Keratinocyte (primary cell): Measurements from ENCODE around the gene MTA3. TPM values are rescaled to one million over a fixed set of nuclear protein-coding genes. Genes with fewer than 3 reads are reported as not detected.
"Not testable (repeated sequence)": the region's sequence is repeated elsewhere in the genome, so short reads cannot be mapped to it uniquely, and the experiment has no call there.

Experiments used
- DNase-seq: peaks from one replicate; pipeline ENCODE4 v3.0.0-alpha.2; 2011; ENCODE audit warnings: low read depth, missing footprints, low spot score
- FAIRE-seq: peaks from 2 replicates; lab custom pipeline; 2011; peaks lifted over from hg19 to GRCh38; lab: Jason Lieb, UNC
- H2AFZ ChIP-seq: 2 replicates; pipeline ENCODE4 v1.6.0; 2012; ENCODE audit warnings: low read length, control low read depth, inconsistent platforms; ENCODE audit not compliant: control insufficient read depth
- H3K27ac ChIP-seq: 2 replicates; pipeline ENCODE4 v1.5.1; 2011; ENCODE audit warnings: low read length; ENCODE audit not compliant: control insufficient read depth, insufficient read depth
- H3K27me3 ChIP-seq: 3 replicates; pipeline ENCODE4 v1.6.0; 2011; ENCODE audit warnings: low read length; ENCODE audit not compliant: control insufficient read depth, insufficient read depth; ENCODE audit errors: extremely low read depth
- H3K36me3 ChIP-seq, 2 experiments: 2 replicates in 1 of 2; 3 replicates in 1 of 2; pipeline ENCODE4 v1.5.1; 2011; ENCODE audit warnings: low read length in 2 of 2, mild to moderate bottlenecking in 1 of 2; ENCODE audit not compliant: control insufficient read depth in 2 of 2, insufficient read depth in 2 of 2; ENCODE audit errors: extremely low read depth in 1 of 2
- H3K4me1 ChIP-seq: 3 replicates; pipeline ENCODE4 v1.5.1; 2011; ENCODE audit warnings: low read length; ENCODE audit not compliant: control insufficient read depth, insufficient read depth; ENCODE audit errors: extremely low read depth
- H3K4me2 ChIP-seq: 3 replicates; pipeline ENCODE4 v1.6.0; 2011; ENCODE audit warnings: low read depth, low read length; ENCODE audit not compliant: control insufficient read depth, insufficient read depth; ENCODE audit errors: extremely low read depth
- H3K4me3 ChIP-seq, 3 experiments: fragments of 200-600 bp in 1 of 3; sonication (generic) in 1 of 3; 2 replicates in 2 of 3; 3 replicates in 1 of 3; pipeline ENCODE4 v1.5.1; 2011 to 2016; ENCODE audit warnings: low read length in 3 of 3, mild to moderate bottlenecking in 3 of 3, control low read depth in 2 of 3, inconsistent platforms in 1 of 3, low read depth in 1 of 3, mixed read lengths in 1 of 3, mixed run types in 1 of 3, moderate library complexity in 1 of 3; ENCODE audit not compliant: control insufficient read depth in 2 of 3, insufficient read depth in 2 of 3; ENCODE audit errors: extremely low read depth in 1 of 3
- H3K79me2 ChIP-seq: 2 replicates; pipeline ENCODE4 v1.6.0; 2012; ENCODE audit warnings: low read length; ENCODE audit not compliant: control insufficient read depth, insufficient read depth
- H3K9ac ChIP-seq: 3 replicates; pipeline ENCODE4 v1.6.0; 2011; ENCODE audit warnings: low read length; ENCODE audit not compliant: control insufficient read depth, insufficient read depth; ENCODE audit errors: extremely low read depth
- H3K9me1 ChIP-seq: 3 replicates; pipeline ENCODE4 v1.6.0; 2011; ENCODE audit warnings: low read length; ENCODE audit not compliant: control insufficient read depth, insufficient read depth; ENCODE audit errors: extremely low read depth
- H3K9me3 ChIP-seq: 2 replicates; pipeline ENCODE4 v1.5.1; 2012; ENCODE audit warnings: low read depth, low read length; ENCODE audit not compliant: control insufficient read depth
- H4K20me1 ChIP-seq: 3 replicates; pipeline ENCODE4 v1.6.0; 2011; ENCODE audit warnings: low read length; ENCODE audit not compliant: control insufficient read depth, insufficient read depth; ENCODE audit errors: extremely low read depth
- EZH2 ChIP-seq: IDR thresholded peaks from one replicate; pipeline ENCODE4 v1.6.1; 2012; ENCODE audit warnings: inconsistent platforms, mild to moderate bottlenecking, low read length, moderate library complexity
- dilution Hi-C: fragments of 300-500 bp; cut with MboI; formaldehyde crosslinking; loops from one replicate; pipeline ENCODE4 v1.7.0; 2020; ENCODE audit warnings: low sequenced_read_pairs; ENCODE audit not compliant: extremely low pct_ligation_motif_present
- polyA plus RNA-seq, 5 experiments: library from polyadenylated mRNA; depleted of rRNA in 3 of 5; stranded (reverse) in 3 of 5; stranded (forward) in 1 of 5; unstranded in 1 of 5; fragments of >200 nt; gene quantifications; 1 replicate in 1 of 5; 2 replicates in 3 of 5; 3 replicates in 1 of 5; pipeline versions ENCODE4 v1.2.1 to v1.2.3, GENCODE V29; 2011 to 2012; ENCODE audit warnings: missing spikeins in 2 of 5, low read depth in 1 of 5, low replicate concordance in 1 of 5
- TF ChIP-seq, protein P1 (sequence below), 3 experiments: IDR thresholded peaks in 1 of 3; conservative IDR thresholded peaks in 1 of 3; optimal IDR thresholded peaks in 1 of 3; 2 replicates in 2 of 3; 3 replicates in 1 of 3; pipeline versions ENCODE3 to v1.5.1; 2011; ENCODE audit warnings: low read length in 3 of 3, mild to moderate bottlenecking in 3 of 3, moderate library complexity in 2 of 3, control low read depth in 1 of 3, inconsistent platforms in 1 of 3; ENCODE audit not compliant: insufficient read depth in 2 of 3; ENCODE audit errors: extremely low read depth in 1 of 3

MTA3 gene
- polyA plus RNA-seq, 1 donor (not counting 4 experiments of a cell fraction or from before 2014, with no cell fraction given) = 34.3 TPM

- Histone ChIP-seq H4K20me1 (no peaks in the 10 kb centered on the region), H3K36me3 (peaks cover 2 to 3% of the 10 kb centered on the region in 2 experiments), H3K4me1 (peaks cover 2% of the 10 kb centered on the region), H3K9me1 (no peaks in the 10 kb centered on the region), H2AFZ (no peak overlapping the region), H3K9me3 (no peaks in the 10 kb centered on the region), H3K27me3 (no peaks in the 10 kb centered on the region), H3K4me3 (no peak overlapping the region), H3K4me2 (no peak overlapping the region), H3K9ac (no peak overlapping the region), H3K79me2 (peaks cover 2% of the 10 kb centered on the region), H3K27ac (no peak overlapping the region)
- TF ChIP-seq, protein P1, sequence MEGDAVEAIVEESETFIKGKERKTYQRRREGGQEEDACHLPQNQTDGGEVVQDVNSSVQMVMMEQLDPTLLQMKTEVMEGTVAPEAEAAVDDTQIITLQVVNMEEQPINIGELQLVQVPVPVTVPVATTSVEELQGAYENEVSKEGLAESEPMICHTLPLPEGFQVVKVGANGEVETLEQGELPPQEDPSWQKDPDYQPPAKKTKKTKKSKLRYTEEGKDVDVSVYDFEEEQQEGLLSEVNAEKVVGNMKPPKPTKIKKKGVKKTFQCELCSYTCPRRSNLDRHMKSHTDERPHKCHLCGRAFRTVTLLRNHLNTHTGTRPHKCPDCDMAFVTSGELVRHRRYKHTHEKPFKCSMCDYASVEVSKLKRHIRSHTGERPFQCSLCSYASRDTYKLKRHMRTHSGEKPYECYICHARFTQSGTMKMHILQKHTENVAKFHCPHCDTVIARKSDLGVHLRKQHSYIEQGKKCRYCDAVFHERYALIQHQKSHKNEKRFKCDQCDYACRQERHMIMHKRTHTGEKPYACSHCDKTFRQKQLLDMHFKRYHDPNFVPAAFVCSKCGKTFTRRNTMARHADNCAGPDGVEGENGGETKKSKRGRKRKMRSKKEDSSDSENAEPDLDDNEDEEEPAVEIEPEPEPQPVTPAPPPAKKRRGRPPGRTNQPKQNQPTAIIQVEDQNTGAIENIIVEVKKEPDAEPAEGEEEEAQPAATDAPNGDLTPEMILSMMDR (optimal IDR thresholded peaks at IDR 0.05 in 1 of 3, IDR thresholded peaks at IDR 0.05 in 1 of 3, conservative IDR thresholded peaks at IDR 0.05 in 1 of 3; ENCODE audit: extremely low read depth in 1 of 3, insufficient read depth in 2 of 3, low read length in 3 of 3) = no peak
- TF ChIP-seq EZH2 = no peak
- dilution Hi-C loops = no loop called here
- no peak for DNase-seq
- no peak for FAIRE-seq
Observed at GRCh38 chr2:42624047-42624446, 55.6 kb downstream of the MTA3 start.

- H4K20me1 ChIP-seq, H3K9me3 ChIP-seq, H2AFZ ChIP-seq, H3K4me2 ChIP-seq, H3K9ac ChIP-seq, FAIRE-seq, H3K4me1 ChIP-seq, H3K27me3 ChIP-seq, H3K79me2 ChIP-seq, dilution Hi-C loops, H3K4me3 ChIP-seq, DNase-seq, H3K27ac ChIP-seq, H3K36me3 ChIP-seq, H3K9me1 ChIP-seq: not testable (repeated sequence)
Observed at GRCh38 chr2:42628024-42628423, 59.6 kb downstream of the MTA3 start.

DNA sequence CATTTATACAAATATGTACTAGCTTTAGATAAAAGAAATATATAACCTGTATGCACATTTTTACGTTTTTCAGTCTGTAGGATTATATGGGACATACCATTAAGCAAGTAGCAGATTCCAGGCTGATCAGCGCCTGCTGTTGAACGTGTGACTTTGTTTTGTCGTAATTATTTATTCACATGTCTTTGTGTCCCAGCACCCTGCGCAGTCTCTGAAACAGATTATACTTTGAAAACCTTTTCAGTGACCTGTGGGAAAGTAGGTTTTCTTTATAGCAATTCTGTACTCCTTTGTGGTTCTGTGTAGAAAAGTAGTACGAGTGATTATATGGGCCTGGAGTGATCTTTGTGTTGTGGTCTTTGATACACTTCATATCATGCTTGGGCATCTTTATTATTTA is 68.5 kb downstream of the MTA3 start:
- no peaks in the 10 kb centered on the region for H4K20me1 ChIP-seq
- H3K27ac ChIP-seq = no peak overlapping the region
- H3K4me1 ChIP-seq = no peaks in the 10 kb centered on the region
- no peaks in the 10 kb centered on the region for H3K36me3 ChIP-seq
- no peak overlapping the region for H3K4me3 ChIP-seq
- H3K4me2 ChIP-seq = no peak overlapping the region
- no peaks in the 10 kb centered on the region for H3K9me1 ChIP-seq
- FAIRE-seq (no peak), DNase-seq (no peak)
- no peaks in the 10 kb centered on the region for H3K79me2 ChIP-seq
- no peak overlapping the region for H2AFZ ChIP-seq
- H3K27me3 ChIP-seq = no peaks in the 10 kb centered on the region
- dilution Hi-C loops = no loop called here
- no peak overlapping the region for H3K9ac ChIP-seq
- TF ChIP-seq, protein P1 (optimal IDR thresholded peaks at IDR 0.05 in 1 of 3, IDR thresholded peaks at IDR 0.05 in 1 of 3, conservative IDR thresholded peaks at IDR 0.05 in 1 of 3; ENCODE audit: extremely low read depth in 1 of 3, insufficient read depth in 2 of 3, low read length in 3 of 3) = no peak
- no peak for TF ChIP-seq EZH2
- H3K9me3 ChIP-seq = no peaks in the 10 kb centered on the region
